HT-29 (cell line): ENCODE results near the gene HMGN1. TPM values are rescaled to one million over a fixed set of nuclear protein-coding genes. Genes with fewer than 3 reads are reported as not detected.

Experiments used
- DNase-seq: peaks from one replicate; pipeline ENCODE4 v3.0.0-alpha.2; 2015; ENCODE audit warnings: low spot score
- total RNA-seq: library from RNA; depleted of rRNA; stranded (reverse); fragments of >200 nt; shearing (Covaris generic); gene quantifications from 2 replicates; pipeline ENCODE4 v1.2.3, GENCODE V29; 2014

HMGN1 gene
- total RNA-seq, 1 experiment from 2014 or later = 132 TPM

GRCh38 chr21:39334611-39335010 is 14.3 kb downstream of the HMGN1 start:
- DNase-seq = no peak

- no peak for DNase-seq
These were observed 16.7 kb downstream of the HMGN1 start for GRCh38 chr21:39332175-39332574.

- DNase-seq = no peak
These were observed 18.9 kb downstream of the HMGN1 start for GRCh38 chr21:39330001-39330400.

- no peak for DNase-seq
These were observed 21.2 kb downstream of the HMGN1 start for GRCh38 chr21:39327727-39328126.

- no peak for DNase-seq
These were observed 22.1 kb downstream of the HMGN1 start for GRCh38 chr21:39326607-39327307.

GRCh38 chr21:39325458-39325857 is 23.4 kb downstream of the HMGN1 start:
- no peak for DNase-seq

- no peak for DNase-seq
These were observed 27.5 kb downstream of the HMGN1 start for GRCh38 chr21:39321424-39321823.

GRCh38 chr21:39319814-39320332 is 29.0 kb downstream of the HMGN1 start:
- DNase-seq = no peak

- no peak for DNase-seq
These were observed 29.6 kb downstream of the HMGN1 start for GRCh38 chr21:39319251-39319756.

GRCh38 chr21:39318091-39318959 is 30.6 kb downstream of the HMGN1 start:
- DNase-seq = no peak

- no peak for DNase-seq
These were observed 31.5 kb downstream of the HMGN1 start for GRCh38 chr21:39317134-39318090.

- DNase-seq = no peak
These were observed 32.2 kb downstream of the HMGN1 start for GRCh38 chr21:39316729-39317128.

- no peak for DNase-seq
These were observed 33.1 kb downstream of the HMGN1 start for GRCh38 chr21:39315603-39316445.

GRCh38 chr21:39314143-39315027 is 34.5 kb downstream of the HMGN1 start:
- peak; percentile 45 for DNase-seq

GRCh38 chr21:39313571-39314142 is 35.2 kb downstream of the HMGN1 start, which contains the start of gene BRWD1:
BRWD1 (minus strand) TSS chr21:39313632; CDS start chr21:39313491, 141 bp downstream.
- DNase-seq = peak; percentile 71

- DNase-seq = peak; percentile 3
These were observed 35.8 kb downstream of the HMGN1 start for GRCh38 chr21:39313042-39313570.

- DNase-seq = peak; percentile 81
These were observed 36.5 kb downstream of the HMGN1 start for GRCh38 chr21:39312112-39313041.
